Lung (tissue), 12 donors: ENCODE data around the gene CCNY. TPM values are rescaled to one million over a fixed set of nuclear protein-coding genes. Genes with fewer than 3 reads are reported as not detected.
A peak's percentile ranks its signal among the peaks of the same experiment; 100 is the strongest.

ENCODE experiments used
- ATAC-seq: fragments of 200-7000 bp; cut with Tn5 transposase; one replicate; pipeline ENCODE4 v1.9.1; 2020; ENCODE audit warnings: moderate number of reproducible peaks; ENCODE audit not compliant: insufficient read depth, low FRiP score
- DNase-seq, 3 donors: peaks; one replicate each; pipeline ENCODE4 v3.0.0-alpha.2; 2013 to 2017
- H3K27ac ChIP-seq, 2 donors: one replicate each; pipeline ENCODE4 v1.5.1; 2013; ENCODE audit warnings: mild to moderate bottlenecking in 2 of 2, moderate library complexity in 2 of 2, control low read depth in 1 of 2, inconsistent platforms in 1 of 2, low read depth in 1 of 2, low read length in 1 of 2
- H3K27me3 ChIP-seq, 3 donors: one replicate each; pipeline ENCODE4 v1.5.1; 2013; ENCODE audit warnings: low read length in 2 of 3; ENCODE audit not compliant: control insufficient read depth in 3 of 3, insufficient read depth in 3 of 3
- H3K36me3 ChIP-seq, 4 donors: one replicate each; pipeline ENCODE4 v1.5.1; 2013; ENCODE audit warnings: low read length in 4 of 4, mild to moderate bottlenecking in 1 of 4, moderate library complexity in 1 of 4; ENCODE audit not compliant: control insufficient read depth in 4 of 4, insufficient read depth in 4 of 4
- H3K4me1 ChIP-seq, 5 donors: one replicate each; pipeline ENCODE4 v1.5.1; 2013; ENCODE audit warnings: low read length in 5 of 5, mild to moderate bottlenecking in 2 of 5, moderate library complexity in 1 of 5; ENCODE audit not compliant: control insufficient read depth in 5 of 5, insufficient read depth in 5 of 5
- H3K4me3 ChIP-seq: one replicate; pipeline ENCODE4 v1.5.1; 2013; ENCODE audit warnings: mild to moderate bottlenecking, control low read depth, moderate library complexity
- H3K9ac ChIP-seq, 2 donors: one replicate each; pipeline ENCODE4 v1.5.1; 2013; ENCODE audit warnings: low read length in 2 of 2, control low read depth in 1 of 2; ENCODE audit not compliant: insufficient read depth in 1 of 2
- H3K9me3 ChIP-seq, 4 donors: one replicate each; pipeline ENCODE4 v1.5.1; 2013; ENCODE audit warnings: low read length in 3 of 4, mild to moderate bottlenecking in 1 of 4, moderate library complexity in 1 of 4; ENCODE audit not compliant: control insufficient read depth in 4 of 4, insufficient read depth in 3 of 4
- WGBS, 2 donors: extraction: QIAGEN DNeasy Blood & Tissue Kit; methylation state at CpG; one replicate each; pipeline ENCODE4 v1.1.7; 2013; 5-methylcytosine and 5-hydroxymethylcytosine counted together
- polyA plus RNA-seq, 2 donors: library from polyadenylated mRNA; stranded (reverse); fragments of 200-250 nt; gene quantifications; one replicate each; pipeline ENCODE4 v1.2.1, GENCODE V29; 2013
- total RNA-seq, 2 donors: library from RNA; depleted of rRNA in 1 of 2; stranded (reverse); fragments of >200 nt in 1 of 2; gene quantifications; one replicate each; pipeline ENCODE4 v1.2.1, GENCODE V29; 2014 to 2021
- TF ChIP-seq, protein P1 (sequence below): IDR thresholded peaks from 2 replicates; pipeline ENCODE4 v1.5.1; 2012; ENCODE audit warnings: mild to moderate bottlenecking; ENCODE audit errors: control extremely low read depth, extremely low read depth
- donor health status: control.
- donor health status: control.
- donor health status: Bipolar disorder and iron deficiency.
- donor health status: healthy.
- donor health status: DM: yes; HTN: yes; CAD: no.

The CCNY gene
- total and polyA plus RNA-seq, 4 donors = 26.6 to 63.0 (median 38.8) TPM

DNA sequence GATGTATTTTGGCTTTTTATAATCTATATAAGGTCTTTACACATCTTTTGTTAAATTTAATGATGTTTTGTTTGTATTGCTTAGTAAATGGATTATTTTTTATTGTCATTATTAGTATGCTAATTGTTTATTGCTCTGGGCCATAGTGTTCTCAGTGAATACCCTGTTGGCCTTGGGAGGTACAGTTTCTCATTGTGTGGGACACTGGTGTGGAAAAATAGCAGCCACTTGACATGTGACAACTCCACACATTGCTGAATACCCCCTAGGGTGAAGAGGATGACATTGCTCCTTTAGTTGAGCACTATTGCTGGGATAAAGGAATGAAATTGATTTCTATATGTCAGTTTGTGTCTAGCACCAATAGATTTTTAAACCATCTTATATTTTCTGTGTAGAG is 130.9 kb downstream of the CCNY start:
- no peak overlapping the region for H3K4me3 ChIP-seq
- H3K27me3 ChIP-seq = no peaks in the 10 kb centered on the region
- TF ChIP-seq, protein P1, sequence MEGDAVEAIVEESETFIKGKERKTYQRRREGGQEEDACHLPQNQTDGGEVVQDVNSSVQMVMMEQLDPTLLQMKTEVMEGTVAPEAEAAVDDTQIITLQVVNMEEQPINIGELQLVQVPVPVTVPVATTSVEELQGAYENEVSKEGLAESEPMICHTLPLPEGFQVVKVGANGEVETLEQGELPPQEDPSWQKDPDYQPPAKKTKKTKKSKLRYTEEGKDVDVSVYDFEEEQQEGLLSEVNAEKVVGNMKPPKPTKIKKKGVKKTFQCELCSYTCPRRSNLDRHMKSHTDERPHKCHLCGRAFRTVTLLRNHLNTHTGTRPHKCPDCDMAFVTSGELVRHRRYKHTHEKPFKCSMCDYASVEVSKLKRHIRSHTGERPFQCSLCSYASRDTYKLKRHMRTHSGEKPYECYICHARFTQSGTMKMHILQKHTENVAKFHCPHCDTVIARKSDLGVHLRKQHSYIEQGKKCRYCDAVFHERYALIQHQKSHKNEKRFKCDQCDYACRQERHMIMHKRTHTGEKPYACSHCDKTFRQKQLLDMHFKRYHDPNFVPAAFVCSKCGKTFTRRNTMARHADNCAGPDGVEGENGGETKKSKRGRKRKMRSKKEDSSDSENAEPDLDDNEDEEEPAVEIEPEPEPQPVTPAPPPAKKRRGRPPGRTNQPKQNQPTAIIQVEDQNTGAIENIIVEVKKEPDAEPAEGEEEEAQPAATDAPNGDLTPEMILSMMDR = no peak
- no peak overlapping the region for H3K27ac ChIP-seq
- ATAC-seq = no peak
- no peak for DNase-seq
- H3K4me1 ChIP-seq = peaks cover 22 to 64% (median 32%) of the 10 kb centered on the region in 5 donors
- H3K9me3 ChIP-seq = no peaks in the 10 kb centered on the region
- H3K9ac ChIP-seq = no peak overlapping the region
- H3K36me3 ChIP-seq = no peaks in the 10 kb centered on the region

DNA sequence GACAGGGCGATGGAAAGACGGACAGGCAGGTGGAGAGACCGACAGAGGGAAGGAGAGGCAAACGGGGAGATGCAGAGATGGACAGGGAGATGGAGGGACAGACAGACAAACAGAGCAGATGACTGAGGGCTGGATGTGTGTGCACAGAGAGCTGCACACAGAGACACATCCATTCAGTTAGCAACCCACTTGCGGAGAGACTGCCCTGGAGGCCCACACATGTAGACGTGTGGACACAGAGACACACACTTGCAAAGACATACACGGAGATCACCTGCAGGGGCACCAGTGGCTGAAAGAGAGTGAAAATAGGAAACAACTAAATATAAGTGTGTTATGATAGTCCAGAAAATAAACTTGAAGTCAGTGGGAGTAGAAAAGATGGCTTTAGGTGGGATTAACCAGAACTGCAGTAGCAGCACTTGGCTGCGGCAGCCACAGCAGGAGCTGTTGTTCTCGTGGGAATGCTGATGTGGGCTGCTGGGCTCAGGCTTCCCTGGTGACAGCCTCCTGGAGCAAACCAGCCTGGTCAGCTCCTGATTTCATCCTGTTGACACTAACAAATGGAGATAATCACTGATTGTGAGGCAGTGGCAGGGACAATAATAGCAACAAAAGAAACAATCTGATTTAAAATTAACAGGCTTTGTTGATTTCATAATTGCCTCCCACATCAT is 134.1 kb downstream of the CCNY start:
- Histone ChIP-seq H3K27ac (no peak overlapping the region), H3K27me3 (no peaks in the 10 kb centered on the region), H3K4me1 (peaks cover 0 to 41% (median 9%) of the 10 kb centered on the region in 5 donors), H3K9ac (no peak overlapping the region), H3K9me3 (no peaks in the 10 kb centered on the region), H3K36me3 (no peaks in the 10 kb centered on the region), H3K4me3 (no peak overlapping the region)
- WGBS, 2 donors = 84 to 92% methylated on average over 9 of the region's 9 CpGs
- TF ChIP-seq, protein P1 = no peak
- DNase-seq (no peak), ATAC-seq (no peak)

GRCh38 chr10:35470925-35471315 is 134.6 kb downstream of the CCNY start:
- DNase-seq (no peak), ATAC-seq (no peak)
- 82% methylated on average over 5 of the region's 5 CpGs for WGBS, 2 donors
- Histone ChIP-seq H3K27me3 (no peaks in the 10 kb centered on the region), H3K9ac (no peak overlapping the region), H3K4me3 (no peak overlapping the region), H3K9me3 (no peaks in the 10 kb centered on the region), H3K36me3 (no peaks in the 10 kb centered on the region), H3K4me1 (peaks cover 0 to 39% (median 7%) of the 10 kb centered on the region in 5 donors), H3K27ac (no peak overlapping the region)
- TF ChIP-seq, protein P1 = no peak

- Histone ChIP-seq H3K9me3 (no peaks in the 10 kb centered on the region), H3K4me3 (no peak overlapping the region), H3K4me1 (peaks cover 0 to 38% (median 7%) of the 10 kb centered on the region in 5 donors), H3K36me3 (no peaks in the 10 kb centered on the region), H3K9ac (no peak overlapping the region), H3K27me3 (no peaks in the 10 kb centered on the region), H3K27ac (peak overlapping the region in 1 of 2 donors; percentile 9)
- ATAC-seq (no peak), DNase-seq (no peak)
- 67 to 86% methylated on average over 3 of the region's 3 CpGs for WGBS, 2 donors
- TF ChIP-seq, protein P1 = no peak
Observed at GRCh38 chr10:35471435-35471834, 135.1 kb downstream of the CCNY start.
